GM18499 (cell line): ENCODE results near the gene C7orf57.

Source experiments
- ATAC-seq: cut with Tn5 transposase; IDR thresholded peaks from one replicate; pipeline ENCODE4 v1.9.1; 2021; ENCODE audit warnings: moderate number of reproducible peaks; ENCODE audit not compliant: insufficient read depth, unreplicated experiment

The C7orf57 gene

GRCh38 chr7:48031111-48031510 is 4.2 kb upstream of the C7orf57 start:
- ATAC-seq = no peak

- no peak for ATAC-seq
These were observed 1.4 kb upstream of the C7orf57 start for GRCh38 chr7:48033922-48034321.

GRCh38 chr7:48035967-48036478 is 680 bp downstream of the C7orf57 start:
- no peak for ATAC-seq

- ATAC-seq = no peak
These were observed 3.6 kb downstream of the C7orf57 start for GRCh38 chr7:48038815-48039506.

GRCh38 chr7:48040944-48041652 is 5.8 kb downstream of the C7orf57 start:
- no peak for ATAC-seq

- no peak for ATAC-seq
These were observed 6.3 kb downstream of the C7orf57 start for GRCh38 chr7:48041653-48041970.

GRCh38 chr7:48042216-48042615 is 6.9 kb downstream of the C7orf57 start:
- no peak for ATAC-seq

GRCh38 chr7:48042636-48043035 is 7.3 kb downstream of the C7orf57 start:
- no peak for ATAC-seq

GRCh38 chr7:48045195-48045765 is 9.9 kb downstream of the C7orf57 start:
- no peak for ATAC-seq

GRCh38 chr7:48046458-48046857 is 11.1 kb downstream of the C7orf57 start:
- no peak for ATAC-seq

- ATAC-seq = no peak
These were observed 12.8 kb downstream of the C7orf57 start for GRCh38 chr7:48048113-48048512.

GRCh38 chr7:48049850-48050249 is 14.5 kb downstream of the C7orf57 start:
- no peak for ATAC-seq

GRCh38 chr7:48052748-48053147 is 17.4 kb downstream of the C7orf57 start:
- peak; percentile 91 for ATAC-seq

GRCh38 chr7:48053736-48054135 is 18.4 kb downstream of the C7orf57 start:
- no peak for ATAC-seq

GRCh38 chr7:48058990-48059389 is 23.6 kb downstream of the C7orf57 start:
- ATAC-seq = no peak

GRCh38 chr7:48059706-48060105 is 24.4 kb downstream of the C7orf57 start:
- ATAC-seq = no peak

GRCh38 chr7:48063985-48064384 is 28.6 kb downstream of the C7orf57 start:
- ATAC-seq = no peak

- no peak for ATAC-seq
These were observed 32.1 kb downstream of the C7orf57 start for GRCh38 chr7:48067475-48067874.

GRCh38 chr7:48074204-48074654 is 38.9 kb downstream of the C7orf57 start:
- no peak for ATAC-seq

GRCh38 chr7:48077423-48077822 is 42.1 kb downstream of the C7orf57 start:
- no peak for ATAC-seq

GRCh38 chr7:48078470-48078869 is 43.1 kb downstream of the C7orf57 start:
- no peak for ATAC-seq
